AG09309 (cell line): ENCODE data around the gene KCTD19.

Experiments
- DNase-seq: peaks from one replicate; pipeline ENCODE4 v3.0.0-alpha.2; 2010; ENCODE audit warnings: low read depth
- H3K4me3 ChIP-seq: 2 replicates; pipeline ENCODE4 v1.5.1; 2011; ENCODE audit warnings: mild to moderate bottlenecking, low read depth, low read length, moderate library complexity; ENCODE audit not compliant: control insufficient read depth
- TF ChIP-seq, protein P1 (sequence below): IDR thresholded peaks from 2 replicates; pipeline ENCODE4 v1.5.1; 2011; ENCODE audit warnings: mild to moderate bottlenecking, low read depth, low read length, inconsistent platforms; ENCODE audit not compliant: insufficient read depth, control insufficient read depth; ENCODE audit errors: missing control alignments

KCTD19 gene

DNA sequence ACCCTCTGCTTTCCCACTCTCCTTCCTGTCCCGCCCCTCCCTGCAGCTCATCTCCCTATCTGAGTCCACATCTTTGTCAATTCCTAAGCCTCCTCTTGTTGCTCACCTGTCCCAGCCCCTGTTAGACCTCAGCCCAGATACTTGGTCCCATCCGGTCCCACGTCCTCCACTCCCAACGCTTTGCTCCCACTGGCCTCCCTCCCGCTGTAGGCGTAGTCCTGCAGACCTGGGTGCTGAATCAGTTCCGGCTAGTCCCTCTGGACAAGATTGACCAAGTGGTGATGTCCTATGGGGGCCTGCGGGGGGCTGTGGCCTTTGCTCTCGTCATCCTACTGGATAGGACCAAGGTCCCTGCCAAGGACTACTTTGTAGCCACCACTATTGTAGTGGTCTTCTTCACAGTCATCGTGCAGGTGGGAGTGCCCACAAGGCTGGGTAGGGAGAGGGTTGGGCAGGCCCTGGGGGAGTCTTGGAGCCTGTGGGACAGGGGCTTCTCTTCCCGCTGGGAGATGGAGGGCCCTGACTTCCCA lies 69.8 kb downstream of the KCTD19 start:
- TF ChIP-seq, protein P1, sequence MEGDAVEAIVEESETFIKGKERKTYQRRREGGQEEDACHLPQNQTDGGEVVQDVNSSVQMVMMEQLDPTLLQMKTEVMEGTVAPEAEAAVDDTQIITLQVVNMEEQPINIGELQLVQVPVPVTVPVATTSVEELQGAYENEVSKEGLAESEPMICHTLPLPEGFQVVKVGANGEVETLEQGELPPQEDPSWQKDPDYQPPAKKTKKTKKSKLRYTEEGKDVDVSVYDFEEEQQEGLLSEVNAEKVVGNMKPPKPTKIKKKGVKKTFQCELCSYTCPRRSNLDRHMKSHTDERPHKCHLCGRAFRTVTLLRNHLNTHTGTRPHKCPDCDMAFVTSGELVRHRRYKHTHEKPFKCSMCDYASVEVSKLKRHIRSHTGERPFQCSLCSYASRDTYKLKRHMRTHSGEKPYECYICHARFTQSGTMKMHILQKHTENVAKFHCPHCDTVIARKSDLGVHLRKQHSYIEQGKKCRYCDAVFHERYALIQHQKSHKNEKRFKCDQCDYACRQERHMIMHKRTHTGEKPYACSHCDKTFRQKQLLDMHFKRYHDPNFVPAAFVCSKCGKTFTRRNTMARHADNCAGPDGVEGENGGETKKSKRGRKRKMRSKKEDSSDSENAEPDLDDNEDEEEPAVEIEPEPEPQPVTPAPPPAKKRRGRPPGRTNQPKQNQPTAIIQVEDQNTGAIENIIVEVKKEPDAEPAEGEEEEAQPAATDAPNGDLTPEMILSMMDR: no peak
- H3K4me3 ChIP-seq: no peak overlapping the region
- no peak for DNase-seq

DNA sequence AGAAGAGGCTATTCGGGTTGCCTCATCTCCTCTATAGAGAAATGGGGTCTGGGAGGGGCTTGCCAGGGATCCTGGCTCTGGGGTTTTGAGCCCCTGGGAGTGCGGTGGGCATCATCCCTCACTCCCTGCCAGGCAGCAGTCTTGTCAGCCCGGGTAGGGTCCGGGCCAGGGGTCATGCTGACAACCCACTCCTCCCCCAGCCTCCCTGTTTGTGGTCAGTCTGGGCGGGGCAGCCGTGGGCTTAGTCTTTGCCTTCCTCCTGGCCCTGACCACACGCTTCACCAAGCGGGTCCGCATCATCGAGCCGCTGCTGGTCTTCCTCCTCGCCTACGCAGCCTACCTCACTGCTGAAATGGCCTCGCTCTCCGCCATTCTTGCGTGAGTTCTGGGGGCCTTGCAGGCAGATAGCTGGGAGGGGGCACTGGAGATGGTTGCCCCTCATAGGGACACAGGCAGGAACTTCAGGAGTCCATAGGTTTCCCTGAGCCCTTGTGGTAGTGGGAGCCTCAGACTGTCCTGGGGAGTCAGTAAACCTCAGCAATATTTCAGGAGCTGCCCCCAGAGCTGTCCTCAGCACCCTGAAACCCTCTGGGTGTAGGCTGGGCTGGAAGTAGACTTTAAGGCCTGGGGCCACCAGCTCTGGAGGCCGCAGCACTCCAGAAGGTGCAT lies 70.9 kb downstream of the KCTD19 start:
- TF ChIP-seq, protein P1: no peak

DNA sequence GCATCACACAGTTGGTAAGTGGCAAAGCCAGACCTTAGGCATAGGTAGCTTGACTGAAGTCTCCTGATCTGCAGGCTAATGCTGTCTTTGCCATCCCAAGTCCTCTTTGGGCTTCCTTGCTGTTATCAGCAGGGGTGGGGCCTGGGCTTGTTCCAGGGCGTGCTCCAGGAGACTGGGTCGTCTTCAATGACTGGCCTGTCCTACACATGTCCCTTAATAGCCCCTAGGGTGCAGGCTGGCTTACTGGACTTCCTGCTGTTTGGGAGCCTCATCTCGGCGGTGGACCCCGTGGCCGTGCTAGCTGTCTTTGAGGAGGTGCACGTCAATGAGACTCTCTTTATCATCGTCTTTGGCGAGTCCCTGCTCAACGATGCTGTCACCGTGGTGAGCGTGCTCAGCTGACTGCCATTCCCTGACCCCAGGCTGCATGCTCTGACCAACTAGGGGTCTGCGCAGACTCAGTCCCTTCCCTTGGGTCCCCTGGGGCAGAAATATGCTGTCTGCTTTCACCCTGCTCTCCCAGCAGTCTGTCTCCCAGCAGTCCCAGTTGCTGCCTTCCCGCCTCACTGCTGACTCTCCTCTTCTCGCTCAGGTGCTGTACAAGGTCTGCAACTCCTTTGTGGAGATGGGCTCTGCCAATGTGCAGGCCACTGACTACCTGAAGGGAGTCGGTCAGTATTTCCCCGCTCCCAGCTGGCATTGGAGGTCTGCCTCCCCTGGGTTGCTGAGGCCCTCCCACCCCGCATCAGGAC lies 71.6 kb downstream of the KCTD19 start:
- TF ChIP-seq, protein P1: no peak
- H3K4me3 ChIP-seq: no peak overlapping the region
- DNase-seq: no peak

More for the DNA sequence above, 70.9 kb downstream of the KCTD19 start:
- DNase-seq: no peak
- H3K4me3 ChIP-seq: no peak overlapping the region

DNA sequence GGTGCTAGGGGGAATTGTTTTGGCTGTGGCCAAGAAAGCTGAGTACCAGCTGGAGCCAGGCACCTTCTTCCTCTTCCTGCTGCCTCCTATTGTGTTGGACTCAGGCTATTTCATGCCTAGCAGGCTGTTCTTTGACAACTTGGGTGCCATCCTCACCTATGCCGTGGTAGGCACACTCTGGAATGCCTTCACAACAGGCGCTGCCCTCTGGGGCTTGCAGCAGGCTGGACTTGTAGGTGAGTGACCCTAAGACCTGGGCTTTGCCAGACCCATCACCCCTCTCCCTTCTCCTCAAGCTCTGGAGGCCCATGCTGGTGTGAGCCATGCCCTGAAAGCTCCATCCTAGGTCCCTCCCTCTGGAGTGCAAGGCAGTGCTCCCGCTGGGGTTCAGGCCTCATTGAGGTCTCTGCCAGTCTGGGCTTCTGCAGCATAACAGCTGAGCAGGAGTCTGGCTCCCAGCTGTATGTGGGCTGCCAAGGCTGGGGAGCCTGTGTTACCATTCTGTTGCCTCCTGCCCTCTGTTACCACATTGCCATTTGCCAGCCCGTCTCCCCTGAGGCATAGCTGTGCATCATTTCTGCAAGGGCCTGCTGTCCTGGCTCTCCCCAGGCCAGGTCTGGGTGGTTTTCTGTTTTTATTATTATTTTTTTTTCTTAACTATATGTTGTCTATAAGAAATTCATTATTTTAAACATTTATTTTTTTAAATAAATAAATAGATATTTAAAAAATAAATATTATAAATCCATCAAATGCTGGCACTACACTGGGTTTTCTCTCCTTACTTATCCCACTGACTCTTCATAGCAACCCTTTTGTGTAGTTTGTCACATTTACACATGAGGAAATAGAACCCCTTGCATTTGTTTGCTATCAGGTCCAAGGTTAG lies 73.7 kb downstream of the KCTD19 start:
- no peak overlapping the region for H3K4me3 ChIP-seq
- TF ChIP-seq, protein P1: no peak
- DNase-seq: no peak

DNA sequence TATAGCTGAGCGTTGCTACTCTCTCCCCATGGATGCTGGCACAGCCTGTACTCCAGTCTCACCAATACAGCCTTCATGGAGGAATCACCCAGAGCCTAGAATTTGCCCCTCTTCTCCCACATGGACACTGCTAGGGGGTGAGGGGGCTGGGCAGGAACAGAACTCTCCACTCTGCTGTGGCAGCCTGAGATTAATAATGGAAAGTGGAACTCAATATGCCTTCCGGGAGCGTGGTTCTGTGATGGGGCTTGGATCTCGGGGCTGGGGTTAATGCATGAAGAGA lies 76.6 kb downstream of the KCTD19 start:
- TF ChIP-seq, protein P1: no peak
- no peak for DNase-seq
- H3K4me3 ChIP-seq: no peak overlapping the region
